Testis (tissue), 3 donors: Measurements from ENCODE around the gene ARHGEF16. TPM values are rescaled to one million over a fixed set of nuclear protein-coding genes. Genes with fewer than 3 reads are reported as not detected.
A peak's percentile ranks its signal among the peaks of the same experiment; 100 is the strongest.

Experiments
- DNase-seq: peaks from one replicate; pipeline ENCODE4 v3.0.0-alpha.2; 2019
- H3K27ac ChIP-seq, 2 donors: fragments of 200-600 bp; sonication (generic); one replicate each; pipeline ENCODE4 v1.5.1; 2019
- H3K27me3 ChIP-seq: fragments of 200-600 bp; sonication (generic); one replicate; pipeline ENCODE4 v1.5.1; 2019
- H3K36me3 ChIP-seq: fragments of 200-600 bp; sonication (generic); one replicate; pipeline ENCODE4 v1.5.1; 2017; ENCODE audit warnings: low read depth; ENCODE audit errors: missing control alignments
- H3K4me1 ChIP-seq: fragments of 200-600 bp; sonication (generic); one replicate; pipeline ENCODE4 v1.5.1; 2019
- H3K4me3 ChIP-seq, 2 donors: fragments of 200-600 bp; sonication (generic); one replicate each; pipeline ENCODE4 v1.5.1; 2017 to 2019
- H3K9me3 ChIP-seq: fragments of 200-600 bp; sonication (generic); one replicate; pipeline ENCODE4 v1.5.1; 2017
- POLR2A ChIP-seq: fragments of 450-650 bp; IDR thresholded peaks from one replicate; pipeline ENCODE4 v1.6.1; 2017; ENCODE audit warnings: antibody characterized with exemption, mild to moderate bottlenecking, moderate library complexity
- WGBS, 2 donors: methylation state at CpG; one replicate each; pipeline ENCODE4 v1.1.5; 2018; 5-methylcytosine and 5-hydroxymethylcytosine counted together
- intact Hi-C: fragments of 100-400 bp; cut with DNase I; formaldehyde crosslinking; loops from one replicate; pipeline ENCODE4 v1.15.1; 2023; ENCODE audit warnings: low total_unique reads
- polyA plus RNA-seq: library from polyadenylated mRNA; stranded (reverse); fragments of 350-450 nt; fragmentation: Illumina TruSeq; extraction: RNeasy Lipid Tissue Mini Kit (QIAGEN cat#74804); gene quantifications from one replicate; pipeline ENCODE4 v1.2.3, GENCODE V29; 2014; ENCODE audit warnings: low read depth, low replicate concordance; ENCODE audit not compliant: insufficient read depth
- total RNA-seq, 2 donors: library from RNA; depleted of rRNA; stranded (reverse); fragments of >200 nt; gene quantifications; one replicate each; pipeline ENCODE4 v1.2.3, GENCODE V29; 2016
- TF ChIP-seq, protein P1 (sequence below), 3 experiments: fragments of 450-650 bp in 2 of 3; fragments of 200-600 bp in 1 of 3; sonication (generic) in 1 of 3; IDR thresholded peaks; one replicate each; pipeline ENCODE4 v1.5.1; 2016 to 2019; ENCODE audit warnings: antibody characterized with exemption in 3 of 3, mild to moderate bottlenecking in 2 of 3, moderate library complexity in 1 of 3

ARHGEF16 gene
- total and polyA plus RNA-seq, 3 donors from 2014 or later, result 5.7 to 25.7 (median 17.1) TPM

DNA sequence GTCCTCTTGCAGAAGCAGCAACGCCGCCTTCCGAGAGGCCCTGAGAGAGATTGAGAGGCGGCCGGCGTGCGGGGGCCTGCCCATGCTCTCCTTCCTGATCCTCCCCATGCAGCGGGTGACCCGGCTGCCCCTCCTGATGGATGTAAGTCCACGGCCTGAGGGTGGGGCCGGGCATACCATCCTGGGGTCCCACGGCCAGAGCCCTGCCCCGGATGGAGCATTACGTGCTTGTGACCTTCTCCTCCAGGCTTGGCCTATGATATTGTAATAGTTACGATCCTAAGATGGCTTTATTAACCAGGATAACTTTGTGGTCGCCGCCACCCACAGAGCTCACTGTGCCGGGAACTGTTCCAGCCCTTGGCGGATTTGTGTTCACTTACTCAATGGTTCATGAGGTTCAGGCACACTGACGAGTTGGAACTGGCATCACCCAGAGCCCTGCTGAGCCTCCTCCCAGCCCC lies 18.9 kb downstream of the ARHGEF16 start:
- no peak for TF ChIP-seq POLR2A
- TF ChIP-seq, protein P1, sequence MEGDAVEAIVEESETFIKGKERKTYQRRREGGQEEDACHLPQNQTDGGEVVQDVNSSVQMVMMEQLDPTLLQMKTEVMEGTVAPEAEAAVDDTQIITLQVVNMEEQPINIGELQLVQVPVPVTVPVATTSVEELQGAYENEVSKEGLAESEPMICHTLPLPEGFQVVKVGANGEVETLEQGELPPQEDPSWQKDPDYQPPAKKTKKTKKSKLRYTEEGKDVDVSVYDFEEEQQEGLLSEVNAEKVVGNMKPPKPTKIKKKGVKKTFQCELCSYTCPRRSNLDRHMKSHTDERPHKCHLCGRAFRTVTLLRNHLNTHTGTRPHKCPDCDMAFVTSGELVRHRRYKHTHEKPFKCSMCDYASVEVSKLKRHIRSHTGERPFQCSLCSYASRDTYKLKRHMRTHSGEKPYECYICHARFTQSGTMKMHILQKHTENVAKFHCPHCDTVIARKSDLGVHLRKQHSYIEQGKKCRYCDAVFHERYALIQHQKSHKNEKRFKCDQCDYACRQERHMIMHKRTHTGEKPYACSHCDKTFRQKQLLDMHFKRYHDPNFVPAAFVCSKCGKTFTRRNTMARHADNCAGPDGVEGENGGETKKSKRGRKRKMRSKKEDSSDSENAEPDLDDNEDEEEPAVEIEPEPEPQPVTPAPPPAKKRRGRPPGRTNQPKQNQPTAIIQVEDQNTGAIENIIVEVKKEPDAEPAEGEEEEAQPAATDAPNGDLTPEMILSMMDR (IDR thresholded peaks at IDR 0.05), result no peak
- intact Hi-C loops, result no loop called here
- peaks cover 11% of the 10 kb centered on the region for H3K4me1 ChIP-seq
- H3K9me3 ChIP-seq, result no peaks in the 10 kb centered on the region
- 70 to 72% methylated on average over 12 to 13 of the region's 20 CpGs for WGBS, 2 donors
- peak; percentile 45 for DNase-seq
- H3K4me3 ChIP-seq, result no peak overlapping the region
- no peaks in the 10 kb centered on the region for H3K36me3 ChIP-seq
- no peaks in the 10 kb centered on the region for H3K27me3 ChIP-seq
- no peak overlapping the region for H3K27ac ChIP-seq

DNA sequence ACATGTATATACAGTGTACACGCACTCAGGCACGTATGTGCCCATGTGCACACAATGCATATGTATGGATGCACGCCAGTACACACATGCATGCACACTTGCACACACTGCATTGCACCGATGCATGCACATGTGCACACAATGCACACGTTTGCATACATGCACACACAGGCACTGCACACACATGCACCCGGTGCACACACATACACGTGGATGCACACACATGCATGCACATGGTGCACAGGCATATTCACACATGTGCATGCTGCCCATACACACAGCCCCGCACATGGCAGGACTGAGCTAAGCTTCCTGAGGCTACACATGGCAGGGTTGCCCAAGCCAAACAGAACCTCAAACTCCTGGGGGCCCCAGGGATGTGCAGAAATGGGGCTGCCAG lies 19.6 kb downstream of the ARHGEF16 start:
- no peak for DNase-seq
- H3K4me1 ChIP-seq, result peaks cover 11% of the 10 kb centered on the region
- intact Hi-C loops, result no loop called here
- H3K9me3 ChIP-seq, result no peaks in the 10 kb centered on the region
- H3K4me3 ChIP-seq, result no peak overlapping the region
- TF ChIP-seq, protein P1 (IDR thresholded peaks at IDR 0.05), result no peak
- no peak for TF ChIP-seq POLR2A
- 95 to 100% methylated on average over 3 to 8 of the region's 8 CpGs for WGBS, 2 donors
- H3K27me3 ChIP-seq, result no peaks in the 10 kb centered on the region
- H3K27ac ChIP-seq, result no peak overlapping the region
- H3K36me3 ChIP-seq, result no peaks in the 10 kb centered on the region

DNA sequence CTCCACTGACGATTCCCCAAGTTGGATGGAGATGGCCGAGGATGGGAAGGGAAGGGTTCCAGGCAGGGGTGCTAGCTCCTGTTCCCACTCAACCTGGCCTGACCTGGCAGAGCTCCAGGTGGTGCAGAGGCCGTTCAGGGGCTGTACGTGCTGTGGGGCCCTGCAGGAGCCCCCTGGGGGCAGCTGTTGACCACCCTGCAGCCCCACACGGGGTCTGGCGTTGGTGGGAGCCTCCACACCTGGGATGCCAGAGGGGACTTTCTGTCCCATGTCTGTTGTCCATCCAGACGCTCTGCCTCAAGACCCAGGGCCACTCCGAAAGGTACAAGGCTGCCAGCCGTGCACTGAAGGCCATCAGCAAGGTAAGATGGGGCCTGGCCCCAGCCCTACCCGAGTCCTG lies 20.0 kb downstream of the ARHGEF16 start:
- no peak overlapping the region for H3K27ac ChIP-seq
- H3K9me3 ChIP-seq, result no peaks in the 10 kb centered on the region
- no peak for DNase-seq
- TF ChIP-seq POLR2A, result no peak
- TF ChIP-seq, protein P1 (IDR thresholded peaks at IDR 0.05), result no peak
- no peaks in the 10 kb centered on the region for H3K27me3 ChIP-seq
- no peak overlapping the region for H3K4me3 ChIP-seq
- H3K36me3 ChIP-seq, result no peaks in the 10 kb centered on the region
- WGBS, 2 donors, result 67 to 78% methylated on average over 3 to 10 of the region's 10 CpGs
- intact Hi-C loops, result no loop called here
- H3K4me1 ChIP-seq, result peaks cover 11% of the 10 kb centered on the region

DNA sequence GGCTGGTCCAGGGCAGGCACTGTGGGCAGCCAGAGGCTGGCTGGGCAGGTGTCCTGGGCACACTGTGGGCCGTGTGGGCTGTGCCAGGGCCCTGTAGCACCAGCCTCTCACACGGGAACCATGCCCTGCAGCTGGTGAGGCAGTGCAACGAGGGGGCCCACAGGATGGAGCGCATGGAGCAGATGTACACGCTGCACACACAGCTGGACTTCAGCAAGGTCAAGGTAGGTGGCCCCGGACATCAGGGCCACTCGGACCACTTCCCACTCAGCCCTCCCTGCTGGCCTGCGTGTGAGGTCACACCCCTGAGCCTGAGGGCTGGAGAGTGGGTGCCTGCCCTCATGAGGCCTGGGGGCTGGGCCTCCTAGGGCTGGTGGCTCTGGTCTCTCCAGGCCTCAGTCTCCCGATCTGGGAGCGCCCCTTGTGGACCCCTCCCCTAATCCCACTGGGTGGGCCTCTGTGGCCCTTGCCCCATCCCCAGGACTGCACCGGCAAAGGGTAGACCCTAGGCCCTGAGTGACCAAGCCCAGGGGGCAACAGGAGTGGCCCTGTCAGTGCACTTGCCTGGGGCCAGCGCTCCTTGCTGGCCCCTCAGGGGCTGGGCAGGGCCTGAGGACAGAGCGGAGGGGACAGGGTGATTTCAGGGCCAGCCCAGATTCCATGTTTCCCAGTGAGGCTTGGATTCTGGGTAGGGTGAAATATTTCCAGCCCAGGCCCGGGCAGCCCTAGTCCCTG lies 21.5 kb downstream of the ARHGEF16 start:
- no peak for DNase-seq
- Histone ChIP-seq H3K9me3 (no peaks in the 10 kb centered on the region), H3K36me3 (no peaks in the 10 kb centered on the region), H3K4me1 (peaks cover 11% of the 10 kb centered on the region), H3K27me3 (no peaks in the 10 kb centered on the region), H3K27ac (no peak overlapping the region), H3K4me3 (no peak overlapping the region)
- 75 to 96% methylated on average over 7 to 13 of the region's 14 CpGs for whole genome bisulfite sequencing, 2 donors
- intact Hi-C loops, result no loop called here
- TF ChIP-seq POLR2A, result no peak
- TF ChIP-seq, protein P1 (IDR thresholded peaks at IDR 0.05), result no peak

DNA sequence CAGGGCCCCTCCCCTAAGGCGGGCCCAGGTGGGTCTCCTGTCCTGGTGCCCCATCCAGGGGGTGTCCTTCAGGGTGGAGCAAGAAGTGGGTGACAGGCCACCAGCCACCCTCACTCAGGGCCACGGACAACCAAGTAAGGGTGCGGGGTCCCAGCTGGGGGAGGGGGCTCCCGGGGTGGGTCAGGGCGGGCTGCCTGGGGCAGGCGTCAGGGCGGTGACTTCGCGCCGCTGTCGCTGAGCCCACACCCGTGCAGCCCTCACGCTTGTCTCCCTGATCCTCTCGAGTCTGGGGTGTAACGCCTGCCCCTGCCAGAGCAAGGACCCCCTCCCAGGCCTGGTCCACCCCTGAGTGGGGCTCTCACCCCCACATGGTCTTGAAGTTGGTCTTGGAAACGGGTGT lies 22.2 kb downstream of the ARHGEF16 start:
- 92 to 96% methylated on average over 10 to 16 of the region's 16 CpGs for WGBS, 2 donors
- no peak for TF ChIP-seq POLR2A
- TF ChIP-seq, protein P1 (IDR thresholded peaks at IDR 0.05), result no peak
- intact Hi-C loops, result no loop called here
- H3K4me1 ChIP-seq, result peaks cover 9% of the 10 kb centered on the region
- no peaks in the 10 kb centered on the region for H3K27me3 ChIP-seq
- no peak for DNase-seq
- H3K4me3 ChIP-seq, result no peak overlapping the region
- H3K9me3 ChIP-seq, result no peaks in the 10 kb centered on the region
- H3K36me3 ChIP-seq, result no peaks in the 10 kb centered on the region
- H3K27ac ChIP-seq, result no peak overlapping the region
